Muscle of back (tissue), 11 donors: Measurements from ENCODE around the gene CD70. TPM values are rescaled to one million over a fixed set of nuclear protein-coding genes. Genes with fewer than 3 reads are reported as not detected.
"Not testable (repeated sequence)": the region's sequence is repeated elsewhere in the genome, so short reads cannot be mapped to it uniquely, and the experiment has no call there.

ENCODE experiments used
- DNase-seq, 3 donors: peaks; one replicate each; pipeline versions ENCODE4 v3.0.0 to v3.0.0-alpha.2; 2013
- polyA plus RNA-seq, 10 donors: library from polyadenylated mRNA; unstranded; fragments of 120-200 nt; gene quantifications; one replicate each; pipeline ENCODE4 v1.2.1, GENCODE V29; 2013; ENCODE audit not compliant: insufficient read length in 10 of 10

Gene CD70
- polyA plus RNA-seq, 10 donors = 0.20 to 3.0 (median 0.91) TPM; not detected in 1

- not testable (repeated sequence) for DNase-seq
These were observed 7.4 kb upstream of the CD70 start for GRCh38 chr19:6598254-6598892.

- DNase-seq = not testable (repeated sequence)
These were observed 6.7 kb upstream of the CD70 start for GRCh38 chr19:6597471-6598253.

GRCh38 chr19:6596621-6597020, 5.7 kb upstream of the CD70 start:
- DNase-seq = no peak

- DNase-seq = no peak
These were observed 2.9 kb upstream of the CD70 start for GRCh38 chr19:6593651-6594416.

- DNase-seq = no peak
These were observed 608 bp downstream of the CD70 start for GRCh38 chr19:6590258-6590826.

- no peak for DNase-seq
These were observed 1.2 kb downstream of the CD70 start for GRCh38 chr19:6589711-6590257.

GRCh38 chr19:6588508-6589345, 2.2 kb downstream of the CD70 start:
- no peak for DNase-seq

- DNase-seq = no peak
These were observed 2.9 kb downstream of the CD70 start for GRCh38 chr19:6587998-6588507.

- peak in 1 of 3 donors; percentile 49 for DNase-seq
These were observed 3.7 kb downstream of the CD70 start for GRCh38 chr19:6587093-6587820.

GRCh38 chr19:6586726-6587092, 4.2 kb downstream of the CD70 start:
- no peak for DNase-seq

- no peak for DNase-seq
These were observed 4.9 kb downstream of the CD70 start for GRCh38 chr19:6586056-6586455.

- not testable (repeated sequence) for DNase-seq
These were observed 8.2 kb downstream of the CD70 start for GRCh38 chr19:6582515-6583484.

- DNase-seq = no peak
These were observed 10.6 kb downstream of the CD70 start for GRCh38 chr19:6580313-6580712.

GRCh38 chr19:6579450-6580178, 11.3 kb downstream of the CD70 start:
- DNase-seq = no peak

- DNase-seq = peak in 1 of 3 donors; percentile 34
These were observed 13.3 kb downstream of the CD70 start for GRCh38 chr19:6577476-6578125.

- DNase-seq = no peak
These were observed 14.0 kb downstream of the CD70 start for GRCh38 chr19:6576869-6577475.

- DNase-seq = no peak
These were observed 17.6 kb downstream of the CD70 start for GRCh38 chr19:6573350-6573749.
